HepG2 (cell line): ENCODE measurements around the gene PCDHA12. TPM values are rescaled to one million over a fixed set of nuclear protein-coding genes. Genes with fewer than 3 reads are reported as not detected.
A peak's percentile ranks its signal among the peaks of the same experiment; 100 is the strongest.

Experiments used
- ATAC-seq: fragments of 200-7000 bp; cut with Tn5 transposase; 3 replicates; pipeline ENCODE4 v1.9.1; 2020; ENCODE audit warnings: mild to moderate bottlenecking, moderate library complexity
- BruUV-seq: library from RNA; stranded (reverse); fragments of 400-500 nt; replicated peaks from 2 replicates; lab custom pipeline; 2021; lab: Mats Ljungman, UMichigan
- CTCF ChIA-PET: fragments of 300-600 bp; formaldehyde crosslinking; extraction: SDS; loops from one replicate; lab custom pipeline; 2021; ENCODE audit warnings: low total read pairs, inconsistent platforms, low intra/inter-chr PET ratio; lab: Yijun Ruan, JAX
- POLR2A ChIA-PET: fragments of 350-600 bp; sonication (Branson Sonifier 250); formaldehyde crosslinking; loops from one replicate; lab custom pipeline; 2020; ENCODE audit warnings: antibody characterized with exemption, inconsistent platforms; lab: Yijun Ruan, JAX
- DNase-seq: peaks from one replicate; pipeline ENCODE4 v3.0.0-alpha.2; 2015; ENCODE audit warnings: low spot score
- FAIRE-seq: peaks from 3 replicates; lab custom pipeline; 2011; peaks lifted over from hg19 to GRCh38; lab: Jason Lieb, UNC
- H2AFZ ChIP-seq: one replicate; pipeline ENCODE4 v1.6.1; 2011; ENCODE audit warnings: low read length, inconsistent platforms
- H3K27ac ChIP-seq: fragments of 300-600 bp; 3 replicates; pipeline ENCODE4 v1.8.0; 2011; ENCODE audit warnings: mixed run types, mild to moderate bottlenecking, mixed read lengths, low read length, inconsistent platforms; ENCODE audit not compliant: insufficient read depth; ENCODE audit errors: extremely low read length
- H3K27me3 ChIP-seq, 2 experiments: fragments of 200-600 bp in 1 of 2; 2 replicates in 1 of 2; 3 replicates in 1 of 2; pipeline versions ENCODE4 v1.6.0 to v1.8.0; 2011; ENCODE audit warnings: low read length in 2 of 2, mild to moderate bottlenecking in 2 of 2, moderate library complexity in 2 of 2, inconsistent platforms in 1 of 2; ENCODE audit not compliant: insufficient read depth in 2 of 2, control insufficient read depth in 1 of 2
- H3K36me3 ChIP-seq, 2 experiments: fragments of 200-600 bp in 1 of 2; replicated peaks in 1 of 2; 2 replicates in 1 of 2; 3 replicates in 1 of 2; pipeline versions ENCODE4 v1.5.1 to v1.8.0; 2011; ENCODE audit warnings: low read length in 2 of 2, inconsistent platforms in 1 of 2; ENCODE audit not compliant: insufficient read depth in 2 of 2, control insufficient read depth in 1 of 2
- H3K4me1 ChIP-seq: 2 replicates; pipeline ENCODE4 v1.5.1; 2012; ENCODE audit warnings: low read length, inconsistent platforms; ENCODE audit not compliant: insufficient read depth
- H3K4me2 ChIP-seq: 2 replicates; pipeline ENCODE4 v1.6.0; 2011; ENCODE audit warnings: low read depth, low read length, inconsistent platforms
- H3K4me3 ChIP-seq, 3 experiments: fragments of 200-600 bp in 1 of 3; sonication (generic), shearing (Covaris generic) in 1 of 3; replicated peaks in 1 of 3; 2 replicates each; pipeline ENCODE4 v1.5.1; 2011 to 2016; ENCODE audit warnings: low read length in 3 of 3, inconsistent platforms in 2 of 3, low read depth in 2 of 3, mild to moderate bottlenecking in 2 of 3, control low read depth in 1 of 3, mixed read lengths in 1 of 3; ENCODE audit not compliant: insufficient read depth in 1 of 3
- H3K79me2 ChIP-seq: one replicate; pipeline ENCODE4 v1.6.1; 2011; ENCODE audit warnings: low read length, inconsistent platforms; ENCODE audit not compliant: insufficient read depth
- H3K9ac ChIP-seq: 2 replicates; pipeline ENCODE4 v1.6.0; 2011; ENCODE audit warnings: mild to moderate bottlenecking, low read depth, low read length, inconsistent platforms; ENCODE audit not compliant: insufficient read depth
- H3K9me3 ChIP-seq: 2 replicates; pipeline ENCODE4 v1.5.1; 2012; ENCODE audit warnings: mild to moderate bottlenecking, low read length
- H4K20me1 ChIP-seq: 2 replicates; pipeline ENCODE4 v1.6.0; 2011; ENCODE audit warnings: inconsistent platforms, mild to moderate bottlenecking, low read length, moderate library complexity; ENCODE audit not compliant: insufficient read depth
- ARID5B ChIP-seq: IDR thresholded peaks from 2 replicates; pipeline ENCODE4 v1.4.0; 2020; ENCODE audit warnings: mild to moderate bottlenecking, missing genetic modification reagents
- CENPT ChIP-seq: sonication (generic); formaldehyde crosslinking; IDR thresholded peaks from 2 replicates; pipeline ENCODE4 v1.8.0; 2022; ENCODE audit warnings: low read depth, mild to moderate bottlenecking, moderate library complexity, missing genetic modification reagents
- MIER2 ChIP-seq: IDR thresholded peaks from 2 replicates; pipeline ENCODE4 v1.6.1; 2016; ENCODE audit warnings: missing biosample characterization, missing genetic modification reagents
- MIER3 ChIP-seq: IDR thresholded peaks from 2 replicates; pipeline ENCODE4 v1.6.1; 2016; ENCODE audit warnings: missing compliant biosample characterization, borderline replicate concordance
- RXRA ChIP-seq: sonication (generic); formaldehyde crosslinking; IDR thresholded peaks from 2 replicates; pipeline ENCODE4 v1.5.1; 2020; ENCODE audit warnings: missing genetic modification reagents
- SRSF4 ChIP-seq: fragments of 200-400 bp; formaldehyde crosslinking; IDR thresholded peaks from one replicate; pipeline ENCODE4 v1.6.1; 2018; ENCODE audit warnings: mild to moderate bottlenecking, low read depth, low read length, moderate library complexity; ENCODE audit not compliant: poor library complexity, severe bottlenecking
- TEAD3 ChIP-seq: optimal IDR thresholded peaks from 2 replicates; pipeline ENCODE3; 2016; ENCODE audit warnings: borderline replicate concordance
- ZBTB7B ChIP-seq: sonication (generic); formaldehyde crosslinking; IDR thresholded peaks from 2 replicates; pipeline ENCODE4 v1.4.0; 2020; ENCODE audit warnings: missing genetic modification reagents
- ZMYM4 ChIP-seq: sonication (generic); formaldehyde crosslinking; IDR thresholded peaks from 2 replicates; pipeline ENCODE4 v1.8.1; 2023; ENCODE audit warnings: mild to moderate bottlenecking, missing genetic modification reagents
- ZNF225 ChIP-seq: sonication (generic); formaldehyde crosslinking; IDR thresholded peaks from 2 replicates; pipeline ENCODE4 v1.4.0; 2020; ENCODE audit warnings: mild to moderate bottlenecking, missing genetic modification reagents
- ZNF687 ChIP-seq: sonication (generic); formaldehyde crosslinking; IDR thresholded peaks from 2 replicates; pipeline ENCODE4 v1.5.1; 2020; ENCODE audit warnings: mild to moderate bottlenecking, missing genetic modification reagents, moderate library complexity
- WGBS: methylation state at CpG from one replicate; pipeline ENCODE4 v1.1.6; 2017; ENCODE audit warnings: low lambda C conversion rate; 5-methylcytosine and 5-hydroxymethylcytosine counted together
- in situ Hi-C: cut with HindIII; loops from 2 replicates; pipeline ENCODE4 v1.10.0; 2017; ENCODE audit warnings: low pct_unique_long_range_greater_than_20kb; ENCODE audit not compliant: extremely low pct_ligation_motif_present
- intact Hi-C: fragments of 100-400 bp; cut with micrococcal nuclease; formaldehyde crosslinking; loops from one replicate; pipeline ENCODE4 v1.10.0; 2022; ENCODE audit not compliant: unreplicated experiment
- polyA plus RNA-seq, 8 experiments: library from polyadenylated mRNA; depleted of rRNA in 3 of 8; stranded (reverse) in 7 of 8; unstranded in 1 of 8; fragments of >200 nt; fragmentation: Illumina TruSeq in 4 of 8; extraction: Trizol in 4 of 8; gene quantifications; 2 replicates each; pipeline versions ENCODE4 v1.2.1 to v1.2.3, GENCODE V29; 2011 to 2016; ENCODE audit warnings: low read depth in 4 of 8, missing spikeins in 1 of 8, mixed read lengths in 1 of 8; ENCODE audit not compliant: insufficient read depth in 1 of 8
- total RNA-seq, 5 experiments: library from RNA; depleted of rRNA; stranded (reverse); fragments of >200 nt; fragmentation: Illumina TruSeq; extraction: Trizol; gene quantifications; 2 replicates each; pipeline ENCODE4 v1.2.3, GENCODE V29; 2016; ENCODE audit warnings: low read depth in 1 of 5
- TF ChIP-seq, protein P1 (sequence below): sonication (generic); formaldehyde crosslinking; IDR thresholded peaks from 2 replicates; pipeline ENCODE4 v1.4.0; 2020; ENCODE audit warnings: missing genetic modification reagents

PCDHA12 gene
- total and polyA plus RNA-seq, 2 of the 13 experiments (the other 11 are each of a cell fraction or from before 2014, with no cell fraction given) = not detected

DNA sequence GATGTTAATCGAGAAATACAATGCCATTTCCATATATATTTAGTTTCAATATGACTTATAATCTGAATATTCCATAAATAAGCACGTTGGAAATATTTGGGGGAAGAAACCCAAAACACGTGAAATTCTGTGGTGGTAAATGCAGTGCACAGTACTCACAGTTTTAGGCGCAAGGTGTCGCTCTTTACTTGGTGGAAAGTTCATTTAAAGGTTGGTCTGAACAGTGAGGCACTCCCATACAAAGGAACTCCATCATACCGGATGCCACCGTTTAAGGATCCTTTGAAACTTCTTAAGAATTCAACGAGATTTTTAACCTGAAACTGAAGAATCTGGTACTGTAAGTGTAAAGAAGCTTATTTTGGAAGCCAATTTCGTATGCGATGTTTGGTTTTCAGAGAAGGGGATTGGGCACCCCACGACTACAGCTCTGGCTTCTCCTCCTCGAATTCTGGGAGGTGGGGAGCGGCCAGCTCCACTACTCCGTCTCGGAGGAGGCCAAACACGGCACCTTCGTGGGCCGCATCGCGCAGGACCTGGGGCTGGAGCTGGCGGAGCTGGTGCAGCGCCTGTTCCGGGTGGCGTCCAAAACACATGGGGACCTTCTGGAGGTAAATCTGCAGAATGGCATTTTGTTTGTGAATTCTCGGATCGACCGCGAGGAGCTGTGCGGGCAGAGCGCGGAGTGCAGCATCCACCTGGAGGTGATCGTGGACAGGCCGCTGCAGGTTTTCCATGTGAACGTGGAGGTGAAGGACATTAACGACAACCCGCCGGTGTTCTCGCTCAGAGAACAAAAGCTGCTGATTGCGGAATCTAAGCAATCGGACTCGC lies 6.2 kb upstream of the PCDHA12 start, which contains the start of gene PCDHA11 (continued):
- TF ChIP-seq, protein P1, sequence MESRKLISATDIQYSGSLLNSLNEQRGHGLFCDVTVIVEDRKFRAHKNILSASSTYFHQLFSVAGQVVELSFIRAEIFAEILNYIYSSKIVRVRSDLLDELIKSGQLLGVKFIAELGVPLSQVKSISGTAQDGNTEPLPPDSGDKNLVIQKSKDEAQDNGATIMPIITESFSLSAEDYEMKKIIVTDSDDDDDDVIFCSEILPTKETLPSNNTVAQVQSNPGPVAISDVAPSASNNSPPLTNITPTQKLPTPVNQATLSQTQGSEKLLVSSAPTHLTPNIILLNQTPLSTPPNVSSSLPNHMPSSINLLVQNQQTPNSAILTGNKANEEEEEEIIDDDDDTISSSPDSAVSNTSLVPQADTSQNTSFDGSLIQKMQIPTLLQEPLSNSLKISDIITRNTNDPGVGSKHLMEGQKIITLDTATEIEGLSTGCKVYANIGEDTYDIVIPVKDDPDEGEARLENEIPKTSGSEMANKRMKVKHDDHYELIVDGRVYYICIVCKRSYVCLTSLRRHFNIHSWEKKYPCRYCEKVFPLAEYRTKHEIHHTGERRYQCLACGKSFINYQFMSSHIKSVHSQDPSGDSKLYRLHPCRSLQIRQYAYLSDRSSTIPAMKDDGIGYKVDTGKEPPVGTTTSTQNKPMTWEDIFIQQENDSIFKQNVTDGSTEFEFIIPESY (CRISPR knock-in tag) = peak; percentile 53; the same call in 1 of the 2 replicates
- TF ChIP-seq ZNF687 (CRISPR knock-in tag) = peak; percentile 46
- no peak for TF ChIP-seq CENPT (CRISPR knock-in tag)
- TF ChIP-seq RXRA = no peak

DNA sequence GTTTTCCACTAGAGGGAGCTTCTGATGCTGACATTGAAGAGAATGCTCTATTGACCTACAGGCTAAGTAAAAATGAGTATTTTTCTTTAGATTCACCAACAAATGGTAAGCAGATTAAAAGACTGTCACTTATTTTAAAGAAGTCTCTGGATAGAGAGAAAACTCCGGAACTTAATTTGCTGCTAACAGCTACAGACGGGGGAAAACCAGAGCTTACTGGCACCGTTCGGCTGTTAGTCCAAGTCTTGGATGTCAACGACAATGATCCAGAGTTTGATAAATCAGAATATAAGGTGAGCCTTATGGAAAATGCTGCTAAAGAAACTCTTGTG lies 5.6 kb upstream of the PCDHA12 start:
- no peak overlapping the region for H3K4me2 ChIP-seq
- no peaks in the 10 kb centered on the region for H3K36me3 ChIP-seq
- in situ Hi-C loops = loop anchor here (5.0 kb wide), 1 partner anchor 173 kb away; no protein-coding TSS in a partner anchor
- no peaks in the 10 kb centered on the region for H3K27me3 ChIP-seq
- no peak overlapping the region for H2AFZ ChIP-seq
- H3K4me3 ChIP-seq = 0 out of 6 replicates have a peak overlapping the region, but pooled peaks of 1 of the 3 experiments have one; percentile 28
- no peaks in the 10 kb centered on the region for H3K79me2 ChIP-seq
- CTCF ChIA-PET = interaction anchor here (2.6 kb wide), 1 partner anchor 171 kb away, joined by 34 read pairs; no protein-coding TSS in a partner anchor
- H3K9ac ChIP-seq = no peak overlapping the region
- 68% methylated on average over 5 of the region's 5 CpGs for WGBS
- no peaks in the 10 kb centered on the region for H3K4me1 ChIP-seq
- ATAC-seq (no peak), DNase-seq (no peak), FAIRE-seq (no peak)
- H3K27ac ChIP-seq = no peak overlapping the region
- no TSS peak for BruUV-seq
- H3K9me3 ChIP-seq = no peaks in the 10 kb centered on the region
- intact Hi-C loops = loop anchor here (2.0 kb wide), 1 partner anchor 29 kb away; the partner anchor contains the start of gene PCDHA8
- H4K20me1 ChIP-seq = no peaks in the 10 kb centered on the region
- POLR2A ChIA-PET = no interaction called here
- no peak for TF ChIP-seq ZMYM4 (CRISPR knock-in tag)
- peak; percentile 21 for TF ChIP-seq TEAD3 (CRISPR knock-in tag)
- no peak for TF ChIP-seq ZBTB7B (CRISPR knock-in tag)
- no peak for TF ChIP-seq MIER3
- no peak for TF ChIP-seq SRSF4
- no peak for TF ChIP-seq ARID5B (CRISPR knock-in tag)
- no peak for TF ChIP-seq ZNF225 (CRISPR knock-in tag)
- 0 out of 2 replicates have a peak, but pooled peaks have one; percentile 31 for TF ChIP-seq MIER2 (CRISPR knock-in tag)
